ENCODE results near the gene CYP4F11.
"Not testable (repeated sequence)": the region's sequence is repeated elsewhere in the genome, so short reads cannot be mapped to it uniquely, and the experiment has no call there.

The CYP4F11 gene

GRCh38 chr19:15937771-15938170 is 3.4 kb upstream of the CYP4F11 start:
- H3K9me3 Mint-ChIP-seq, result no peaks in the 10 kb centered on the region
- peaks cover 41% of the 10 kb centered on the region for H3K27me3 Mint-ChIP-seq
- no peak overlapping the region for H3K4me3 Mint-ChIP-seq
- CTCF ChIA-PET, result no interaction called here
- no peak for DNase-seq
- H3K4me1 Mint-ChIP-seq, result no peaks in the 10 kb centered on the region
- no peak overlapping the region for H3K27ac Mint-ChIP-seq
- no peaks in the 10 kb centered on the region for H3K36me3 Mint-ChIP-seq

- Mint-ChIP-seq H3K4me3 (no peak overlapping the region), H3K27me3 (peaks cover 35% of the 10 kb centered on the region), H3K36me3 (no peaks in the 10 kb centered on the region), H3K4me1 (no peaks in the 10 kb centered on the region), H3K9me3 (no peaks in the 10 kb centered on the region), H3K27ac (no peak overlapping the region)
- CTCF ChIA-PET, result no interaction called here
- no peak for DNase-seq
Observed at GRCh38 chr19:15936950-15937349, 2.6 kb upstream of the CYP4F11 start.

- Mint-ChIP-seq H3K36me3 (no peaks in the 10 kb centered on the region), H3K27ac (no peak overlapping the region), H3K27me3 (peaks cover 39% of the 10 kb centered on the region), H3K4me1 (no peaks in the 10 kb centered on the region), H3K9me3 (no peaks in the 10 kb centered on the region), H3K4me3 (no peak overlapping the region)
- CTCF ChIA-PET, result no interaction called here
- no peak for DNase-seq
Observed at GRCh38 chr19:15936173-15936572, 1.8 kb upstream of the CYP4F11 start.

- no peak for DNase-seq
- H3K4me3 Mint-ChIP-seq, result no peak overlapping the region
- CTCF ChIA-PET, result no interaction called here
- H3K9me3 Mint-ChIP-seq, result peaks cover 4% of the 10 kb centered on the region
- peaks cover 41% of the 10 kb centered on the region for H3K27me3 Mint-ChIP-seq
- no peak overlapping the region for H3K27ac Mint-ChIP-seq
- H3K36me3 Mint-ChIP-seq, result peaks cover 4% of the 10 kb centered on the region
- no peaks in the 10 kb centered on the region for H3K4me1 Mint-ChIP-seq
Observed at GRCh38 chr19:15935167-15935702, 906 bp upstream of the CYP4F11 start.

- H3K4me1 Mint-ChIP-seq, H3K27ac Mint-ChIP-seq, H3K4me3 Mint-ChIP-seq, CTCF ChIA-PET, H3K36me3 Mint-ChIP-seq, H3K9me3 Mint-ChIP-seq, DNase-seq: not testable (repeated sequence)
- H3K27me3 Mint-ChIP-seq, result peaks cover 48% of the 10 kb centered on the region
Observed at GRCh38 chr19:15933761-15934331, 483 bp downstream of the CYP4F11 start.

GRCh38 chr19:15928321-15928720 is 6.0 kb downstream of the CYP4F11 start:
- no peak for DNase-seq
- Mint-ChIP-seq H3K9me3 (peaks cover 9% of the 10 kb centered on the region), H3K36me3 (peaks cover 4% of the 10 kb centered on the region), H3K4me3 (no peak overlapping the region), H3K27ac (no peak overlapping the region), H3K4me1 (no peaks in the 10 kb centered on the region), H3K27me3 (peaks cover 45% of the 10 kb centered on the region)
- CTCF ChIA-PET, result no interaction called here

GRCh38 chr19:15926484-15926883 is 7.8 kb downstream of the CYP4F11 start:
- H3K9me3 Mint-ChIP-seq, result peaks cover 9% of the 10 kb centered on the region
- no peaks in the 10 kb centered on the region for H3K4me1 Mint-ChIP-seq
- CTCF ChIA-PET, result no interaction called here
- H3K4me3 Mint-ChIP-seq, result no peak overlapping the region
- peaks cover 57% of the 10 kb centered on the region for H3K27me3 Mint-ChIP-seq
- DNase-seq, result no peak
- H3K27ac Mint-ChIP-seq, result no peak overlapping the region
- peaks cover 4% of the 10 kb centered on the region for H3K36me3 Mint-ChIP-seq

GRCh38 chr19:15923702-15924101 is 10.6 kb downstream of the CYP4F11 start:
- H3K4me1 Mint-ChIP-seq, result no peaks in the 10 kb centered on the region
- no peak overlapping the region for H3K4me3 Mint-ChIP-seq
- no peaks in the 10 kb centered on the region for H3K9me3 Mint-ChIP-seq
- H3K27me3 Mint-ChIP-seq, result peaks cover 38% of the 10 kb centered on the region
- CTCF ChIA-PET, result no interaction called here
- H3K27ac Mint-ChIP-seq, result no peak overlapping the region
- no peak for DNase-seq
- H3K36me3 Mint-ChIP-seq, result no peaks in the 10 kb centered on the region

- H3K27me3 Mint-ChIP-seq, result peaks cover 35% of the 10 kb centered on the region
- H3K27ac Mint-ChIP-seq, result no peak overlapping the region
- no peak for DNase-seq
- H3K9me3 Mint-ChIP-seq, result no peaks in the 10 kb centered on the region
- H3K4me3 Mint-ChIP-seq, result no peak overlapping the region
- CTCF ChIA-PET, result no interaction called here
- H3K36me3 Mint-ChIP-seq, result no peaks in the 10 kb centered on the region
- no peaks in the 10 kb centered on the region for H3K4me1 Mint-ChIP-seq
Observed at GRCh38 chr19:15922021-15922420, 12.3 kb downstream of the CYP4F11 start.

- Mint-ChIP-seq H3K27me3 (peaks cover 30% of the 10 kb centered on the region), H3K27ac (no peak overlapping the region), H3K4me1 (no peaks in the 10 kb centered on the region), H3K9me3 (peaks cover 3% of the 10 kb centered on the region), H3K36me3 (peaks cover 2% of the 10 kb centered on the region), H3K4me3 (no peak overlapping the region)
- CTCF ChIA-PET, result no interaction called here
- no peak for DNase-seq
Observed at GRCh38 chr19:15919243-15919642, 15.1 kb downstream of the CYP4F11 start.

GRCh38 chr19:15915109-15915508 is 19.2 kb downstream of the CYP4F11 start:
- H3K27me3 Mint-ChIP-seq, result peaks cover 45% of the 10 kb centered on the region
- CTCF ChIA-PET, result no interaction called here

GRCh38 chr19:15913830-15914229 is 20.5 kb downstream of the CYP4F11 start:
- H3K9me3 Mint-ChIP-seq, result peaks cover 3% of the 10 kb centered on the region
- no peak for DNase-seq
- no peak overlapping the region for H3K4me3 Mint-ChIP-seq
- H3K36me3 Mint-ChIP-seq, result peaks cover 2% of the 10 kb centered on the region
- peaks cover 45% of the 10 kb centered on the region for H3K27me3 Mint-ChIP-seq
- CTCF ChIA-PET, result no interaction called here
- H3K27ac Mint-ChIP-seq, result no peak overlapping the region
- no peaks in the 10 kb centered on the region for H3K4me1 Mint-ChIP-seq

More at GRCh38 chr19:15915109-15915508, 19.2 kb downstream of the CYP4F11 start:
- Mint-ChIP-seq H3K36me3 (peaks cover 2% of the 10 kb centered on the region), H3K4me3 (no peak overlapping the region), H3K9me3 (peaks cover 3% of the 10 kb centered on the region), H3K4me1 (no peaks in the 10 kb centered on the region), H3K27ac (no peak overlapping the region)
- DNase-seq, result no peak

- peaks cover 3% of the 10 kb centered on the region for H3K9me3 Mint-ChIP-seq
- no peaks in the 10 kb centered on the region for H3K4me1 Mint-ChIP-seq
- CTCF ChIA-PET, result interaction anchor here (0.6 kb wide), 1 partner anchor 287 kb away, joined by 3 read pairs; no protein-coding TSS in a partner anchor
- no peak overlapping the region for H3K4me3 Mint-ChIP-seq
- H3K27ac Mint-ChIP-seq, result no peak overlapping the region
- H3K36me3 Mint-ChIP-seq, result peaks cover 2% of the 10 kb centered on the region
- no peak for DNase-seq
- H3K27me3 Mint-ChIP-seq, result peaks cover 45% of the 10 kb centered on the region
Observed at GRCh38 chr19:15913384-15913783, 20.9 kb downstream of the CYP4F11 start.

GRCh38 chr19:15911599-15912235 is 22.6 kb downstream of the CYP4F11 start:
- Mint-ChIP-seq H3K4me3 (no peak overlapping the region), H3K27ac (no peak overlapping the region), H3K27me3 (peaks cover 45% of the 10 kb centered on the region), H3K4me1 (no peaks in the 10 kb centered on the region), H3K9me3 (peaks cover 3% of the 10 kb centered on the region), H3K36me3 (peaks cover 2% of the 10 kb centered on the region)
- no peak for DNase-seq
- CTCF ChIA-PET, result no interaction called here

- Mint-ChIP-seq H3K9me3 (no peaks in the 10 kb centered on the region), H3K4me1 (peaks cover 5% of the 10 kb centered on the region), H3K36me3 (no peaks in the 10 kb centered on the region), H3K27me3 (peaks cover 30% of the 10 kb centered on the region), H3K27ac (no peak overlapping the region), H3K4me3 (no peak overlapping the region)
- CTCF ChIA-PET, result no interaction called here
- DNase-seq, result no peak
Observed at GRCh38 chr19:15905026-15905425, 29.3 kb downstream of the CYP4F11 start.

Measured in activated naive CD4-positive, alpha-beta T cell treated with anti-CD3 and anti-CD28 coated beads, Interleukin-2, amount 10 ng/mL, durations not matched to agents 7 days and 5 days (primary cell).